ENCODE data around the gene KRT15.
A peak's percentile ranks its signal among the peaks of the same experiment; 100 is the strongest.

KRT15 gene

DNA sequence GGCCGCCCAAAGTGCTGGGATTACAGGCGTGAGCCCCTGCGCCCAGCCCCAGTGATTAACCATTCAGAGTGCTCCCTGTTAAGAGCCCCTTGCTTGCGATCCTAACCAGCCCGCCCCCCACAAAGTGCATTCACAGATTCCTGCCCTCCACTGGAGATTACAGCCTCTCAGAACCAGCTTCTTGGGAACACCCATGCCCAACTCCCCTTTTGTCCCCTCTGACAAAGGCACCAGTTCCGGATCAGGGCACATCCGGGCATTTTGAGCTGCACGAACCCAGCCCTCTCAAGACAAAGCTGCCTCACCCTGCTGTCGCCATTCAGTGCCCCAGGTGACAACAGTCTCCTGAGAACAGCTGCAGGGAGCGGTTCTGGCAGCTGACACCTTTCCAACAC is 10.3 kb upstream of the KRT15 start:
- Mint-ChIP-seq H3K9me3 (no peaks in the 10 kb centered on the region), H3K27ac (no peak overlapping the region), H3K4me1 (peaks cover 2% of the 10 kb centered on the region), H3K4me3 (no peak overlapping the region), H3K27me3 (peaks cover 93% of the 10 kb centered on the region), H3K36me3 (no peaks in the 10 kb centered on the region)
- no peak for DNase-seq
- CTCF ChIA-PET: interaction anchor here (0.7 kb wide), 1 partner anchor 619 kb away, joined by 3 read pairs; no protein-coding TSS in a partner anchor

DNA sequence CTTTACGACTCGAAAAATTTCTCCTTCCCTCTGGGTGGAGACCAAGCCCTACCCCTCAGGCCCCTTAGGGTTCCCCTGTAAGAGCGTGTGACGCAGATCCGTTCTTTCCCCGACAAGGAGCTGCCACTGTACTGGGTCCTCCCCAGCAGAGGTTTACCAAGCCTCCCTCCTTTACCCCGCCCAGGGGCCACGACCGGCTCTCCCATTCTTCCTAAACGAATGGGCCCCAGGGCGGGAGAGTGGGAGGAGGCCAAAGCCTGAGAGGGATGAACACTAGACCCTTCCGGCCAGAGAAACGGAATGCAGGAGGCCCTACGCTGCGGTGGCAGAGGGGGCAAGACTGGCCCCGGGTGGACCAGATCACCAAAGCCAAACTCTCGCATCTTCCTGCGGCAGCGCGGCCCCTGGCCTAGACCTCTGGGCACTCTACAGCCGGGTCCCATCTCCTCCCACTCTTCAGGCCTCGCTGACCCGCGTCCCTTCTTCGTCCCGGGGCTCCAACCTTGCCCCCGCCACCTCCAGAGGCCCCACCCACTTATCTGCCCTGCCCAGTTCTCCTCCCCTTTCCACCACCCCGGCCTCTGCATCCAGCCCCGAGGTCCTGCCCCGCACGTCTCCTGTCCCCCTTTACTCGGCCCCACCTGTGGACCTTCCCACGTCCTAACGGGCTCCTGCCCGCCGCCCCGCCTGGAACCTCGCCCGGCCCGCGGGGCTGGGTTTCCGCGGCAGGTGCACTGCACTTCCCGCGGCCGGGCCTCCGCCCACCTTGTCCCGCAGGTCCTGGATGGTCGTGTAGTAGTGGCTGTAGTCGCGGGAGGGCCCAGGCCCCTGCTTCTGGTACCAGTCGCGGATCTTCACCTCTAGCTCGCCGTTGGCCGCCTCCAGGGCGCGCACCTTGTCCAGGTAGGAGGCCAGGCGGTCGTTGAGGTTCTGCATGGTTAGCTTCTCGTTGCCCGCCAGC is 8.7 kb upstream of the KRT15 start:
- Mint-ChIP-seq H3K27ac (no peak overlapping the region), H3K36me3 (no peaks in the 10 kb centered on the region), H3K27me3 (peaks cover 86% of the 10 kb centered on the region), H3K4me3 (no peak overlapping the region), H3K9me3 (no peaks in the 10 kb centered on the region), H3K4me1 (peaks cover 2% of the 10 kb centered on the region)
- no peak for DNase-seq
- CTCF ChIA-PET: no interaction called here

DNA sequence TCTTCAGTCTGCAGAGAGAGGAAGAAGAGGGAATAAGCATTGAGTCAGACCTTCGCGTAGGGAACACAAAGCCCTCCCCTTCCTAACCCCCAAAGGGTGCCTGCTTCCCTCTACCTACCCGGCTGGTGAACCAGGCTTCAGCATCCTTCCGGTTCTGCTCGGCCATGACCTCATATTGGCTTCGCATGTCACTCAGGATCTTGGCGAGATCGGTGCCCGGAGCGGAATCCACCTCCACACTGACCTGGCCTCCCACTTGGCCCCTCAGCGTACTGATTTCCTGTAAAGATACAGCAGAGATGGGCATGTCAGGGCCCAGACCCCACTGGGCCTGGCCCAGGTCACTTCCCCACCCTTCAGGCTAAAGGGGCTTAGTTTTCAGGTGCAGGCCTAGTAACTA is 5.6 kb upstream of the KRT15 start:
- peaks cover 65% of the 10 kb centered on the region for H3K27me3 Mint-ChIP-seq
- DNase-seq: no peak
- H3K4me3 Mint-ChIP-seq: no peak overlapping the region
- CTCF ChIA-PET: no interaction called here
- no peak overlapping the region for H3K27ac Mint-ChIP-seq
- H3K4me1 Mint-ChIP-seq: peaks cover 2% of the 10 kb centered on the region
- H3K9me3 Mint-ChIP-seq: no peaks in the 10 kb centered on the region
- H3K36me3 Mint-ChIP-seq: no peaks in the 10 kb centered on the region

DNA sequence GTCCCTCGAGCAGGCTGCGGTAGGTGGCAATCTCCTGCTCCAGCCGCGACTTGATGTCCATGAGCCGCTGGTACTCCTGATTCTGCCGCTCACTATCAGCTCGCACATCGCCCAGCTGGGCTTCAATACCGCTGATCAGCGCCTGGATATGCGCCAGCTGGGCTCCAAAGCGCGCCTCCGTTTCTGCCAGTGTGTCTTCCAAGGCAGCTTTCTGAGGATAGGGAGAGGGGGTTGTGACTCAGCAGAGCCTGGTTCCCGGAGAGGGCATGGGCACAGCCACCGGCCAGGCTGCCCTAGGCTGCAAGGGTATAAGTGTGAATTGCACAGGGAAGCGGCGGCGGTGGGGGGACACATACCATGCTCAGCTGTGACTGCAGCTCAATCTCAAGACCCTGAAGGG is 5.1 kb upstream of the KRT15 start:
- Mint-ChIP-seq H3K27me3 (peaks cover 60% of the 10 kb centered on the region), H3K27ac (no peak overlapping the region), H3K4me1 (peaks cover 2% of the 10 kb centered on the region), H3K9me3 (no peaks in the 10 kb centered on the region), H3K36me3 (no peaks in the 10 kb centered on the region), H3K4me3 (no peak overlapping the region)
- CTCF ChIA-PET: no interaction called here
- DNase-seq: no peak

DNA sequence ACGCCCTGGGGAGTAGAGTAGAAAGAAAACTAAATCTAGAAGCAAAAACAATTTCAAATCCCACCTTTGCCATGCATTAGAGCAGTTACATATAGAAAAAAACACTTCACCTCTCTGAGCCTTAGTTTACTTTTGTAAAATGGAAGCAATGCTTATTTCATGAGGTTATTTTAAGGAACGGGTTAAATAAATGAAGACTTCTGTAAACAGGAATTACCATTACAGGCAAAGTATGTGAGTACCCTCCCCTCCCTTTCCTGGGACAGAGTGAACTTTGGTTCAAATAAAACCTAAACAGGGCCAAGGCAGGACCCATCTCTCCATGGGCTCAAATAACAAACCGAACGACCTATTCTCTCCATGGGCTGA is 4.5 kb upstream of the KRT15 start:
- Mint-ChIP-seq H3K36me3 (no peaks in the 10 kb centered on the region), H3K4me3 (no peak overlapping the region), H3K9me3 (no peaks in the 10 kb centered on the region), H3K27me3 (peaks cover 55% of the 10 kb centered on the region), H3K27ac (no peak overlapping the region), H3K4me1 (no peaks in the 10 kb centered on the region)
- no peak for DNase-seq
- CTCF ChIA-PET: no interaction called here

DNA sequence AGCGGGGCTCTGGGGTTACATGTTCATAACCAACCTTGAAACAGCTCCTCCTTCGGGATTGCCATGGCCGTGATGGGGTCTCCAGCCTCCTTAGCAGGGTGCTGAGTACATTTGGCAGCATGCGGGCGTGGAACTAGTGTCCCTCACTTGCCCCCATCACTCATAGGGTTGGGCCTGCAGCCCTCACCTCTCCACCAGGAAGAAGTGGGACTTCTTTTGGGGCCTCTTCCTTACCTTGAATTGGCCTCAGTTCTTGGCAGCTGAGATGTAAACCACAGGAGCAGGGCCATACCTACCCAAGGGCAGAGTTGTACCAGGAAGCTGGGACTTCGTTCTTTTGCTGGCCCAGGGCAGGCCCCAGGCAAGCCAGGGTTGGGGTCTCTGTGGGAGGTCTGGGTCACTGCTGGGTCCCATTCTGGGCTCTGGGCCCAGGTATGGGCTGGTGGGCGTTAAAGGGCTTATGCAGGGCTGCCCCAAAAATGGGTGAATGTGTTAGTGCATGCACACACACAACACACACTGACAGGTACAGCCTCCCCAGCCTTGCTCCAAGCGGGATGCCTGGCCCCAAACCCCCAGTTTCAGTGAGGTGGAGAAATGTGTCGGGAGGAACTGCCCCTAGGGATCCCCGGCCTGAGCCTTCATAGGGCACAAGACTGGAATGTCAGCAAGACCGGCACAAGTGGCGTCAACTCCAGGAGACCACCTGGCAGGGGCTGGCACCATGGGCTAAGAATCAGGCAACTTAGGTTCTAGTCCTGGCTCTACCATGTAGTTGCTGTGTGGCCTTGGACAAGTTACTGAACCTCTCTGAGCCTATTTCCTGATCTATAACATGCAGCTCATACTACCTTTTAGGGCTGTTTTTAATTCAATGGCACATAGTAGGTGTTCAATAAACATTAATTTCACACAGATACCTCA is 3.9 kb upstream of the KRT15 start:
- Mint-ChIP-seq H3K9me3 (no peaks in the 10 kb centered on the region), H3K4me1 (no peaks in the 10 kb centered on the region), H3K27ac (no peak overlapping the region), H3K4me3 (no peak overlapping the region), H3K36me3 (no peaks in the 10 kb centered on the region), H3K27me3 (peaks cover 48% of the 10 kb centered on the region)
- CTCF ChIA-PET: no interaction called here
- no peak for DNase-seq

DNA sequence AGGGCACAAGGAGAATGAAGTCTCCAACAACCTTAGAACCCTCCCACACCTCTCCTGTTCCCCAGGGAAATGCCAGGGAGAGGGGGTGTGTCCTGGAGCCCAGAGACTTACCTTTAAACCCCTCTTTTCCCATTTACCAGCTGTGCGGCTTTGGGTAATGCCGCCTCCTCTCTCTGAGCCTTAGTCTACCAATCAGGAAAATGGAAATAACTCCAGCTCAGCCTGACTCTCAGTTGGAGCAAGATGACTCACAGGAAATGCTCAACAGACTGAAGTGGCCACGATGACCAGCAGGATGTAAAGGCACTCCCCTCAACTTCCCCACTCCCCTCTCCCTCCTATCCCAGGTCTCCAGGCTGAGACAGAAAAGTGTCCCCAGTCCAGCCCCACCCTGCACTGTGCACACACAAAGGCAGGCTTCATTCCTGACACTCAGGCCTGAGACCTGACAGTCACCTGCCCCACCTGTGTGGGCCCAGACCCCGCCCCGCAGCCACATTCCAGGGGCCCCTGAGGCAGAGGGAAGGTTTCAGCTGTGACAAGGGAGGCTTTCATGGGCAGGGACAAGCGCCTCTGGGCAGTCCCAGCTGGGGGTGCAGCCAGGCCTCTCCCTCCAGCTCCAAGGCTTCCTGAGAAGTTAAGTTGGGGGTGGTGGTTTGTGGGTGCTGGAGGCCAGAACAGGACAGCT is 3.0 kb upstream of the KRT15 start:
- no peak overlapping the region for H3K27ac Mint-ChIP-seq
- no peak for DNase-seq
- CTCF ChIA-PET: no interaction called here
- H3K4me1 Mint-ChIP-seq: no peaks in the 10 kb centered on the region
- H3K9me3 Mint-ChIP-seq: no peaks in the 10 kb centered on the region
- no peak overlapping the region for H3K4me3 Mint-ChIP-seq
- no peaks in the 10 kb centered on the region for H3K36me3 Mint-ChIP-seq
- peaks cover 44% of the 10 kb centered on the region for H3K27me3 Mint-ChIP-seq

DNA sequence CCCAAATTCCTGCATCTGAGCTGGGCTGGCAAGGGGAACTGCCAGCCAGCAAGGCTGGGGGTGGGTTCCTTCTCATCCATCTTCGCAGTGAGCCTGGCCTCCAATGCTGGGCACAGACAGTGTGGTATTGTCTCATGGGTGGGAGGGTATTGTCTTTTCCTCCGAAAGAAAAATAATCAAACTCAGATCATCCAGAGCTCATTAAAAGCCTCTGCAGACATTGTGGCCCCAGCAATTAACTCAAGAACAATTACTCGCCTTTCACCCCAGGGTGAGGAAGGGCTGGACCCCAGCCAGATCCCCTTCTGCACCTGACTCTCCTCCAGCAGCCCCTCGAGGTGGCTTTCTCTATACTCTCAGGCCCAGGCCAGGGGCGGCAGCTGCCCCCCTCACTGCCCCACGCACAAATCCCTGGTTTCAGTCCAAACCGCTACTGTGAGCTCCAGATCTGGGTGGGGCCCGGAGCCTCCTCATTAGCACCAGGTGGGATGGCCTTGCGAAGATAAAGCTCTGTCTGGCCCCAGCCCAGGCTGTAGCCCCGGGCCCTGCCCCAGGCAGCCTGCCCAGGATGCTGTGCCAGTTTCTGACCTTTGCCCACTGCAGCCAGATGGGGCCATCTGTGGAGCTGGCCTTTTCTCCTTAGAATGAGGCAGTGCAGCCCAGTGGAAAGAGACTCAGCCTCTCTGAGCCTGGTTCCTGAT is 2.3 kb upstream of the KRT15 start:
- Mint-ChIP-seq H3K4me1 (no peaks in the 10 kb centered on the region), H3K4me3 (no peak overlapping the region), H3K27me3 (peaks cover 36% of the 10 kb centered on the region), H3K27ac (no peak overlapping the region), H3K9me3 (no peaks in the 10 kb centered on the region), H3K36me3 (no peaks in the 10 kb centered on the region)
- DNase-seq: no peak
- CTCF ChIA-PET: no interaction called here

DNA sequence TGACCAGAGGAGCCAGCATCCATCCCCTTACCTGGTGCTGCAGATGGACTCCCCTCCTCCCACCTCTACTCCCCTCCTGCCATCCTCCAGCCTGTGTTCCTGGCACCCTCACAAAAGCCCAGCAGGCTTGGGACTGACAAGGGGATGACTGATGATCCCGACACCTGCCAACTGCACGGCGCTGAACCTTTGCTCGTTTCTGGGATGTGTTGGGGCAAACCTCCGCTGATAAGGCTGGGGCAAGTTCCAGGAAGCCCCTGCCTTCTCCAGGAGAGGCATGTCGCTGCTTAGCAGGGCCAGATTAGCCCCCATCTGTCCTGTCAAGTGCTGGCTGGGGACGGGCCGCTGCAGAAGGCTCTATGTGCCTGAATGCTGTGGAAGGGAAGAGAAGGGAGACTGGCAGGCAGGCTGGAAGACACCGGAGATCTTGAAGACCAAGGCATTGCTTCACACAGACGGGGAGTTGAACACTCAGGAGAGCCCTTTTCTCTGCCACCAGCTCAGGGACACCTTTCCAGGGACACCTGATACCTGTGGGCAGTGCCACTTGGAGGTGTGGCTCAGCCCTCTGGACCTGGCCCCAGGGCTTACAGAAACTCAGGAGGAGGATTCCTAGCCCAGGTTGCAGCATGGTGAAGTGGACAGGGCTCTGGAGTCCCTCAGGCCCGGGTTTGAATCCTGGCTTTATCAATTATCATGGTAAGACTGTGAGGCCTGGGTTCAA is 973 bp upstream of the KRT15 start:
- no peaks in the 10 kb centered on the region for H3K9me3 Mint-ChIP-seq
- no peaks in the 10 kb centered on the region for H3K4me1 Mint-ChIP-seq
- peaks cover 23% of the 10 kb centered on the region for H3K27me3 Mint-ChIP-seq
- no peak for DNase-seq
- CTCF ChIA-PET: no interaction called here
- peak overlapping the region; percentile 33 for H3K27ac Mint-ChIP-seq
- H3K4me3 Mint-ChIP-seq: no peak overlapping the region
- H3K36me3 Mint-ChIP-seq: no peaks in the 10 kb centered on the region

DNA sequence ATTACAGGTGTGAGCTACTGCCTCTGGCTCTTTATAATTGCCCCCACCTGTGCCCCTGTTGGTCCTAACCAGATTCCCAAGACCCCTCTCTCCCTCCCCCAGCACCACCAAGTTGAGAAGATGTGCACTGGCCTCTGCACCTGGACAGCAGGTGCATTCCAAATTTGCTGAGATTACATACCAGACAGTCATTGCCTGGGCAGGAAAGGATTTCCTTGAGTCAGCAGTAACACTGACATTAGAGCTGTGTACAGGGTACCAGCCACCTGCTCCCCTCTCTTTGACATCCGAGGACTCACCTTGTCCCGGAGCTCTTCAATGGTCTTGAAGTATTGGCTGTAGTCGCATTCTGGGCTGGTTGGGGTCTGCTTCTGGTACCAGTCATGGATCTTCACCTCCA is 659 bp downstream of the KRT15 start:
- H3K36me3 Mint-ChIP-seq: no peaks in the 10 kb centered on the region
- no peak for DNase-seq
- H3K27ac Mint-ChIP-seq: no peak overlapping the region
- H3K4me3 Mint-ChIP-seq: no peak overlapping the region
- H3K9me3 Mint-ChIP-seq: no peaks in the 10 kb centered on the region
- peaks cover 14% of the 10 kb centered on the region for H3K27me3 Mint-ChIP-seq
- CTCF ChIA-PET: no interaction called here
- H3K4me1 Mint-ChIP-seq: no peaks in the 10 kb centered on the region

DNA sequence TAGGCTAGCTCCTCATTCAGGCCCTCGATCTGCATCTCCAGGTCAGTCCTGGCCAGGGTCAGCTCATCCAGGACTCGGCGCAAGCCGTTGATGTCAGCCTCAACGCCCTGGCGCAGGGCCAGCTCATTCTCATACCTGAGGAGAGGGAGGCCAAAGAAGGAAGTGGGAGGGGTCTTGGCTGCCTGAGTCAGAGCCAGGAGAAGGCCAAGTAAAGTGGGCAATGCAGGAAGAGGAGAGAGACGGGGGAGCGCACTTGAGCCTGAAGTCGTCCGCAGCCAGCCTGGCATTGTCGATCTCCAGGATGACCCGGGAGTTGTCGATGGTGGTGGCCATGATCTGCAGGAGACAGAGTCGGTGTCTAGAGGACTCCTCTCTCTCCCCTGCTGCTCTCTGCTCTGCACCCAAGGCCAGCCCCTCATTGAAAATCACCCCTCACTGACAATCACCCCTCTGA is 1.8 kb downstream of the KRT15 start:
- DNase-seq: no peak
- Mint-ChIP-seq H3K27me3 (peaks cover 21% of the 10 kb centered on the region), H3K9me3 (no peaks in the 10 kb centered on the region), H3K4me1 (no peaks in the 10 kb centered on the region), H3K27ac (no peak overlapping the region), H3K36me3 (no peaks in the 10 kb centered on the region), H3K4me3 (no peak overlapping the region)
- CTCF ChIA-PET: interaction anchor here (1.5 kb wide), 1 partner anchor 32 kb away, joined by 4 read pairs; no protein-coding TSS in a partner anchor

DNA sequence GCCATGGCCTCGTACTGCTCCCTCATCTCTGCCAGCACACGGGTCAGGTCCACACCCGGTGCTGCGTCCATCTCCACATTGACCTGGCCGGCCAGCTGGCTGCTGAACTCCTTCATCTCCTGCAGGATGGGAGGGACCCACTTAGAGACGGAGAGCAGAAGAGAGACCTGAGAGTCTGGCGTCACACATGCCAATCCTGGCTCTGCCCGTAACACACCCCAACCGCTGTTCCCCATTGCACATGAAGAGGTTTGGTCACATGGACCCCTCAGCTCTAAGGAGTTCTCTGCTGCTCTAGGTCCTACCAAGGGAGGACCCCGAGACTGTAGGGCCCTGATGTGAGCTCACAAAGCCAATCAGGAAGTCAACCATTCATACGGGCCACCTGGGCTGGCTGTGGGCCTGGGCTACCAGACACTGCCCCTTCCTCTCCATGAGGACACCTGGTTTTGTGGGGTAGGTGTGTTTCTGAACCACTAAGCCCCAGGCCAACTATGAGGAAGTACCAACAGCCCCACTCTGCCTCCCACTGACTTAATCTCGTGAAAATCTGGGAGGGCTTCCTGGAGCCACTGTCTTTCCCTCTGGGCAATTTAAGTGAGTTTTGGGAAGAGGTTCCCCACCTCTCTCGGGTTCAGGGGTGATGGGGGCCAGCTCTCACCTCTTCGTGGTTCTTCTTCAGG is 2.4 kb downstream of the KRT15 start:
- Mint-ChIP-seq H3K27me3 (peaks cover 22% of the 10 kb centered on the region), H3K4me1 (no peaks in the 10 kb centered on the region), H3K4me3 (no peak overlapping the region), H3K9me3 (no peaks in the 10 kb centered on the region), H3K27ac (no peak overlapping the region), H3K36me3 (no peaks in the 10 kb centered on the region)
- CTCF ChIA-PET: interaction anchor here (1.5 kb wide), 1 partner anchor 33 kb away, joined by 4 read pairs; no protein-coding TSS in a partner anchor
- DNase-seq: no peak

DNA sequence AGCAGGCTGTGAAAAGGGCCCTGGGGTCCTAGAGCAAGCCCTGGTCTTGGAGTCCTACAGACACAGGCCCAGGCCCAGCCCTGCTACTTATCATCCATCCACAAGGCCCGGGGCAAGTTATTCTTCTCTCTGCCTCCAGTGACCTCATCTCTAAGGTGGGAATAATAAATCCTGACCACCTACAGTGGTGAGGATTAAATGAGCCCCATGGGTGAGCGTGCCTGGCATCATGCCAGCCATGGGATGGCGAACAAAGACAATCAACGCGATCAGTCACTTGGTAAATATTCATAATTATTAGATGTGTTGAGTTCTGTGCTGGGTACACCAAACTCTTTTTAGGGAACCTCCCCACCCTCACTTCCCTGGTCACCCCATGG is 5.5 kb downstream of the KRT15 start:
- no peaks in the 10 kb centered on the region for H3K4me1 Mint-ChIP-seq

More for the DNA sequence above, 5.5 kb downstream of the KRT15 start:
- H3K9me3 Mint-ChIP-seq: no peaks in the 10 kb centered on the region
- no peak overlapping the region for H3K27ac Mint-ChIP-seq
- H3K27me3 Mint-ChIP-seq: peaks cover 25% of the 10 kb centered on the region
- H3K36me3 Mint-ChIP-seq: no peaks in the 10 kb centered on the region
- H3K4me3 Mint-ChIP-seq: no peak overlapping the region
- CTCF ChIA-PET: no interaction called here
- DNase-seq: no peak

Data from activated naive CD4-positive, alpha-beta T cell treated with anti-CD3 and anti-CD28 coated beads, Interleukin-2, amount 10 ng/mL, durations not matched to agents 7 days and 5 days (primary cell).